ENCODE results near the gene SEC22B. TPM values are rescaled to one million over a fixed set of nuclear protein-coding genes. Genes with fewer than 3 reads are reported as not detected.
A peak's percentile ranks its signal among the peaks of the same experiment; 100 is the strongest.
"Not testable (repeated sequence)": the region's sequence is repeated elsewhere in the genome, so short reads cannot be mapped to it uniquely, and the experiment has no call there.

SEC22B gene
- total RNA-seq, 1 donor from 2014 or later, result 26.6 TPM

DNA sequence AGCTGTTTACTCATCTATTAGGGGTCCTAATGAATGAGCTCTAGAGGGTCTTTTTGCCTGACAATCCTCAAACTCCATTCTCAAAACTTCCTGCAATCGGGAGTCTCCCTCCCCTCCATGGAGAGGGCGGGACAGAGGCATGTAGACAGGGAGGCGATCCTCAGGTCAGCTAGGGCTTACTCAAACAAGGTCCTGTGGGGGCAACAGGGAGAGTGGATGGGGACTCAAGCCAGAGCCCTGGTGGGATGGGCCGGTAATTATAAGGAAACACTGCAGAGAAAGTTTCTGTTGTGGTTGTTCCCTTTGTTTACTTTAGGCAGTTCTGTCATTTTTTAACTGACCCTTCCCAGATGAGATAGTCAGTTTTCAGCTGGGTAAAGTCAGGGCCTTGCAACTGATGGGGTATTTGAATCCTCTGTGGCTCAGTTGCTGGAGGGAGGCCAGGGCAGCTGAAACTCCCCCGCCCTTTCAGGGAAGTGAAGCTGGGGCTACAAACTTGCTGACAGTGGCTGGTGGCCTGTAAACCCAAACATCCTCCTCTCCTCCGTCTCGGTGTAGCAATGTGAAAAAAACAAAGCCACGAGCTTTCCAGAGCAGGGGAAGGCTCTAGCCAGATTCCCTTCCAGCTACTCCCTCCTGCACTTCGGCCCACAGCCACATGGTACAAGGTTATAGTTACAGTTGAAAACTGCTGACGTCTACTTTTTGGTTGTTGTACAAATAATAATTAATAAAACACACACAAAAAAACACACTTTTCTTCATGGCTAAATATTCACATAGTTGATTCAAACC is 44.5 kb downstream of the SEC22B start:
- not testable (repeated sequence) for H3K4me1 ChIP-seq (ENCODE audit: control insufficient read depth in 3 of 3, insufficient read depth in 3 of 3, low read length in 3 of 3); H3K27me3 ChIP-seq (ENCODE audit: control insufficient read depth in 3 of 3, insufficient read depth in 3 of 3, low read length in 3 of 3); H3K9me3 ChIP-seq (ENCODE audit: control insufficient read depth in 3 of 3, low read length in 3 of 3); H3K9ac ChIP-seq (ENCODE audit: low read depth in 1 of 3, low read length in 3 of 3); H3K4me3 ChIP-seq (ENCODE audit: low read length in 3 of 3); H3K36me3 ChIP-seq (ENCODE audit: control insufficient read depth in 3 of 3, insufficient read depth in 3 of 3, low read length in 3 of 3)
- peak overlapping the region; percentile 25 for H3K27ac ChIP-seq (ENCODE audit: low read depth, low read length)

- not testable (repeated sequence) for H3K9me3 ChIP-seq (ENCODE audit: control insufficient read depth in 3 of 3, low read length in 3 of 3); H3K27ac ChIP-seq (ENCODE audit: low read depth, low read length); H3K36me3 ChIP-seq (ENCODE audit: control insufficient read depth in 3 of 3, insufficient read depth in 3 of 3, low read length in 3 of 3); H3K9ac ChIP-seq (ENCODE audit: low read depth in 1 of 3, low read length in 3 of 3); H3K4me1 ChIP-seq (ENCODE audit: control insufficient read depth in 3 of 3, insufficient read depth in 3 of 3, low read length in 3 of 3); H3K4me3 ChIP-seq (ENCODE audit: low read length in 3 of 3); H3K27me3 ChIP-seq (ENCODE audit: control insufficient read depth in 3 of 3, insufficient read depth in 3 of 3, low read length in 3 of 3)
Measured at GRCh38 chr1:120127921-120128320, 48.4 kb downstream of the SEC22B start.

GRCh38 chr1:120126216-120126615 is 50.1 kb downstream of the SEC22B start:
- not testable (repeated sequence) for H3K36me3 ChIP-seq (ENCODE audit: control insufficient read depth in 3 of 3, insufficient read depth in 3 of 3, low read length in 3 of 3); H3K9me3 ChIP-seq (ENCODE audit: control insufficient read depth in 3 of 3, low read length in 3 of 3)

GRCh38 chr1:120124628-120125027 is 51.7 kb downstream of the SEC22B start:
- H3K36me3 ChIP-seq (ENCODE audit: control insufficient read depth in 3 of 3, insufficient read depth in 3 of 3, low read length in 3 of 3); H3K27ac ChIP-seq (ENCODE audit: low read depth, low read length); H3K4me3 ChIP-seq (ENCODE audit: low read length in 3 of 3); H3K27me3 ChIP-seq (ENCODE audit: control insufficient read depth in 3 of 3, insufficient read depth in 3 of 3, low read length in 3 of 3); H3K4me1 ChIP-seq (ENCODE audit: control insufficient read depth in 3 of 3, insufficient read depth in 3 of 3, low read length in 3 of 3); H3K9me3 ChIP-seq (ENCODE audit: control insufficient read depth in 3 of 3, low read length in 3 of 3); H3K9ac ChIP-seq (ENCODE audit: low read depth in 1 of 3, low read length in 3 of 3): not testable (repeated sequence)

More at GRCh38 chr1:120126216-120126615, 50.1 kb downstream of the SEC22B start:
- not testable (repeated sequence) for H3K4me3 ChIP-seq (ENCODE audit: low read length in 3 of 3); H3K9ac ChIP-seq (ENCODE audit: low read depth in 1 of 3, low read length in 3 of 3); H3K4me1 ChIP-seq (ENCODE audit: control insufficient read depth in 3 of 3, insufficient read depth in 3 of 3, low read length in 3 of 3); H3K27me3 ChIP-seq (ENCODE audit: control insufficient read depth in 3 of 3, insufficient read depth in 3 of 3, low read length in 3 of 3); H3K27ac ChIP-seq (ENCODE audit: low read depth, low read length)

- not testable (repeated sequence) for H3K9ac ChIP-seq (ENCODE audit: low read depth in 1 of 3, low read length in 3 of 3); H3K9me3 ChIP-seq (ENCODE audit: control insufficient read depth in 3 of 3, low read length in 3 of 3); H3K27ac ChIP-seq (ENCODE audit: low read depth, low read length); H3K4me3 ChIP-seq (ENCODE audit: low read length in 3 of 3); H3K4me1 ChIP-seq (ENCODE audit: control insufficient read depth in 3 of 3, insufficient read depth in 3 of 3, low read length in 3 of 3); H3K27me3 ChIP-seq (ENCODE audit: control insufficient read depth in 3 of 3, insufficient read depth in 3 of 3, low read length in 3 of 3); H3K36me3 ChIP-seq (ENCODE audit: control insufficient read depth in 3 of 3, insufficient read depth in 3 of 3, low read length in 3 of 3)
Measured at GRCh38 chr1:120123813-120124510, 52.4 kb downstream of the SEC22B start.

- H3K4me3 ChIP-seq (ENCODE audit: low read length in 3 of 3); H3K4me1 ChIP-seq (ENCODE audit: control insufficient read depth in 3 of 3, insufficient read depth in 3 of 3, low read length in 3 of 3); H3K36me3 ChIP-seq (ENCODE audit: control insufficient read depth in 3 of 3, insufficient read depth in 3 of 3, low read length in 3 of 3); H3K27me3 ChIP-seq (ENCODE audit: control insufficient read depth in 3 of 3, insufficient read depth in 3 of 3, low read length in 3 of 3); H3K9me3 ChIP-seq (ENCODE audit: control insufficient read depth in 3 of 3, low read length in 3 of 3); H3K27ac ChIP-seq (ENCODE audit: low read depth, low read length); H3K9ac ChIP-seq (ENCODE audit: low read depth in 1 of 3, low read length in 3 of 3): not testable (repeated sequence)
Measured at GRCh38 chr1:120122262-120122893, 53.9 kb downstream of the SEC22B start.

DNA sequence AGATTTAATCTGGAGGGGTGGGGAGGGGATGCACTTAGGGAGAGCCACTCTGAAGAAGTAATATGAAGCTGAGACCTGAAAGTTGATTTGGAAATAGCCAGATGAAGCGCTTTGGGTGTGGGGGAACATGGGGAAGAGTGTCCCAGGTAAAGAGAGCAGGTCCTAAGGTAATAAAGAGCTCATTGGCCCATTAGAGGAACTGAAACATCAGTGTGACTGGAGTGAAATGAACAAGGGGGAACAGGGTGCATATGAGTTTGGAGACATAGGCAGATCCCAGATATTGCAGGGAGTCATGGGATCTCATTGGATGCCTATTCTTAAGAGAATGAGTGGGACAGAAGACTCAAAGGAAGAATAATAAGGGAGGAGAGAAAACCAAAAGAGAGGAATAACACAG is 54.5 kb downstream of the SEC22B start:
- not testable (repeated sequence) for H3K9ac ChIP-seq (ENCODE audit: low read depth in 1 of 3, low read length in 3 of 3); H3K4me1 ChIP-seq (ENCODE audit: control insufficient read depth in 3 of 3, insufficient read depth in 3 of 3, low read length in 3 of 3); H3K4me3 ChIP-seq (ENCODE audit: low read length in 3 of 3); H3K36me3 ChIP-seq (ENCODE audit: control insufficient read depth in 3 of 3, insufficient read depth in 3 of 3, low read length in 3 of 3); H3K9me3 ChIP-seq (ENCODE audit: control insufficient read depth in 3 of 3, low read length in 3 of 3); H3K27me3 ChIP-seq (ENCODE audit: control insufficient read depth in 3 of 3, insufficient read depth in 3 of 3, low read length in 3 of 3); H3K27ac ChIP-seq (ENCODE audit: low read depth, low read length)

- H3K27ac ChIP-seq (ENCODE audit: low read depth, low read length); H3K27me3 ChIP-seq (ENCODE audit: control insufficient read depth in 3 of 3, insufficient read depth in 3 of 3, low read length in 3 of 3); H3K9ac ChIP-seq (ENCODE audit: low read depth in 1 of 3, low read length in 3 of 3); H3K4me1 ChIP-seq (ENCODE audit: control insufficient read depth in 3 of 3, insufficient read depth in 3 of 3, low read length in 3 of 3); H3K36me3 ChIP-seq (ENCODE audit: control insufficient read depth in 3 of 3, insufficient read depth in 3 of 3, low read length in 3 of 3); H3K9me3 ChIP-seq (ENCODE audit: control insufficient read depth in 3 of 3, low read length in 3 of 3); H3K4me3 ChIP-seq (ENCODE audit: low read length in 3 of 3): not testable (repeated sequence)
Measured at GRCh38 chr1:120120525-120120924, 55.8 kb downstream of the SEC22B start.

- H3K36me3 ChIP-seq (ENCODE audit: control insufficient read depth in 3 of 3, insufficient read depth in 3 of 3, low read length in 3 of 3); H3K27me3 ChIP-seq (ENCODE audit: control insufficient read depth in 3 of 3, insufficient read depth in 3 of 3, low read length in 3 of 3); H3K9ac ChIP-seq (ENCODE audit: low read depth in 1 of 3, low read length in 3 of 3); H3K9me3 ChIP-seq (ENCODE audit: control insufficient read depth in 3 of 3, low read length in 3 of 3); H3K4me3 ChIP-seq (ENCODE audit: low read length in 3 of 3); H3K4me1 ChIP-seq (ENCODE audit: control insufficient read depth in 3 of 3, insufficient read depth in 3 of 3, low read length in 3 of 3): not testable (repeated sequence)
- H3K27ac ChIP-seq (ENCODE audit: low read depth, low read length), result peak overlapping the region; percentile 30
Measured at GRCh38 chr1:120117371-120118177, 58.7 kb downstream of the SEC22B start.

DNA sequence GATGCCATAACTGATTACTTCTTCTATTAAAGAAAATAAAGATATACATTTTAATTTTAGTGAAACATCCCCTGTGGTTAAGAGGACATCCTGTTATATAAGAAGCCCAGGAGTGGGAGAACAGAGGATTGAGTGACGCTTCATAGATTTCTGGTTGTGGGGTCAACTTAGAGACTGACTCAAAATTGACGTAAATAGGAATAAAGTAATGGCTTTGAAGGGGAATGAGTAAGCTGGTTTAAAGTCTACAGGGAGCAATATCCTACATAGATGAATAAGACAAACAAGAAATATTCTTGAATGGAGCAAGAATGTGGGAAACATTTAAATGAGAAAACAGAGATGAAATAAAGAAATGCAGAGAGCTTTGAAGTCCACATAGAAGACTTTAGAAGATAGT is 60.2 kb downstream of the SEC22B start:
- H3K9ac ChIP-seq (ENCODE audit: low read depth in 1 of 3, low read length in 3 of 3); H3K9me3 ChIP-seq (ENCODE audit: control insufficient read depth in 3 of 3, low read length in 3 of 3); H3K27me3 ChIP-seq (ENCODE audit: control insufficient read depth in 3 of 3, insufficient read depth in 3 of 3, low read length in 3 of 3); H3K4me3 ChIP-seq (ENCODE audit: low read length in 3 of 3); H3K36me3 ChIP-seq (ENCODE audit: control insufficient read depth in 3 of 3, insufficient read depth in 3 of 3, low read length in 3 of 3); H3K27ac ChIP-seq (ENCODE audit: low read depth, low read length); H3K4me1 ChIP-seq (ENCODE audit: control insufficient read depth in 3 of 3, insufficient read depth in 3 of 3, low read length in 3 of 3): not testable (repeated sequence)
